Bronchial epithelial cell (primary cell): ENCODE measurements around the gene ZNF652. TPM values are rescaled to one million over a fixed set of nuclear protein-coding genes. Genes with fewer than 3 reads are reported as not detected.

Experiments used
- DNase-seq: peaks from one replicate; pipeline ENCODE4 v3.0.0-alpha.2; 2010; ENCODE audit warnings: low read depth
- FAIRE-seq: peaks from 2 replicates; lab custom pipeline; 2011; peaks lifted over from hg19 to GRCh38; lab: Jason Lieb, UNC
- H3K27me3 ChIP-seq: 2 replicates; pipeline ENCODE4 v1.5.1; 2011; ENCODE audit warnings: low read length; ENCODE audit not compliant: control insufficient read depth, insufficient read depth
- H3K36me3 ChIP-seq: 2 replicates; pipeline ENCODE4 v1.5.1; 2011; ENCODE audit warnings: low read length; ENCODE audit not compliant: control insufficient read depth, insufficient read depth
- H3K4me3 ChIP-seq: 2 replicates; pipeline ENCODE4 v1.5.1; 2011; ENCODE audit warnings: mild to moderate bottlenecking, low read depth, low read length, control low read depth
- CTCF ChIP-seq: IDR thresholded peaks from 2 replicates; pipeline ENCODE4 v1.5.1; 2011; ENCODE audit warnings: mild to moderate bottlenecking, moderate library complexity, low read length, control low read depth, inconsistent platforms; ENCODE audit not compliant: insufficient read depth, severe bottlenecking
- total RNA-seq: library from RNA; depleted of rRNA; stranded (reverse); fragments of >200 nt; gene quantifications from 2 replicates; pipeline ENCODE4 v1.2.1, GENCODE V29; 2014

Gene ZNF652
- total RNA-seq, 1 donor from 2014 or later = 5.3 TPM

- no peak for TF ChIP-seq CTCF
These were observed 27.1 kb downstream of the ZNF652 start for GRCh38 chr17:49334744-49335512.

GRCh38 chr17:49333804-49334203 lies 28.2 kb downstream of the ZNF652 start:
- no peak for TF ChIP-seq CTCF
- DNase-seq (peak; percentile 14), FAIRE-seq (no peak)
- no peaks in the 10 kb centered on the region for H3K27me3 ChIP-seq
- no peak overlapping the region for H3K4me3 ChIP-seq
- no peaks in the 10 kb centered on the region for H3K36me3 ChIP-seq

More at GRCh38 chr17:49334744-49335512, 27.1 kb downstream of the ZNF652 start:
- DNase-seq (no peak), FAIRE-seq (no peak)
- Histone ChIP-seq H3K27me3 (no peaks in the 10 kb centered on the region), H3K36me3 (no peaks in the 10 kb centered on the region), H3K4me3 (no peak overlapping the region)

DNA sequence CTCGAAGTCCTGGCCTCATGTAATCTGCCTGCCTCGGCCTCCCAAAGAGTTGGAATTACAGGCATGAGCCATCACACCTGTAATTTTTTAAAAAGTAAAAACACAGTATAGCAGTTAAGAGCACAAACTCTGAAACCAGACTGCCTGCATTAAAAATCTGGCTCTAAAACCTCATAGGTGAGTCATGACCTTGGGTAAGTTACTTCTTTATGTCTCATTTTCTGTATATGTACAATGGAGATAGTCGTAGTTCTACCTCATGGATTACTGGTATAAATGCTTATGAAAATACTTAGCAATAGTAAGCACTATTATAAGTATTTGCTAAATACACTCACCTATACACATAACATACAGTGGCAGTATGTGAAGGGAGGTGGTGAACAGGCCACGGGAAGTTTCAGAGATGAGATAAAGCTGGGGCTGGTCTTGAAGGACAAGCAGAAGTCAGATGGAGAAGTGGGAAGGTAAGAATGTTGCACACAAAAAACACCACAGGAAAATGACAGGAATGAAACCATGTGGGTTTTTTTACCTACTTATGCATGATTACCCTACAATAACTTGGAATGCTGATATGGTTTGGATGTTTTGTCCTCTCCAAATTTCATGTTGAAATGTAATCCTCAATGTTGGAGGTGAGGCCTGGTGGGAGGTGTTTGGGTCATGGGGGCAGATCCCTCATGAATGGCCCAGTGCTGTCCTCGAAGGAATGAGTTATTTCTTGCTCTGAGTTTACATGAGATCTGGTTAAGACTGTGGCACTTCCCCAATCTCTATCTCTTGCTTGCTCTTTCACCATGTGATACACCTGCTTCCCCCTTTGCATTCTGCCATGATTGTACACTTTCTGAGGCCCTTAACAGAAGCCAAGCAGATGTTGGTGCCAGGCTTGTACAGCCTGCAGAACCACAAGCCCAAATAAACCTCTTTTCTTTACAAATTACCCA lies 33.9 kb downstream of the ZNF652 start:
- no peak for TF ChIP-seq CTCF
- FAIRE-seq (peak; percentile 32), DNase-seq (peak; percentile 38)
- Histone ChIP-seq H3K36me3 (no peaks in the 10 kb centered on the region), H3K4me3 (no peak overlapping the region), H3K27me3 (no peaks in the 10 kb centered on the region)

DNA sequence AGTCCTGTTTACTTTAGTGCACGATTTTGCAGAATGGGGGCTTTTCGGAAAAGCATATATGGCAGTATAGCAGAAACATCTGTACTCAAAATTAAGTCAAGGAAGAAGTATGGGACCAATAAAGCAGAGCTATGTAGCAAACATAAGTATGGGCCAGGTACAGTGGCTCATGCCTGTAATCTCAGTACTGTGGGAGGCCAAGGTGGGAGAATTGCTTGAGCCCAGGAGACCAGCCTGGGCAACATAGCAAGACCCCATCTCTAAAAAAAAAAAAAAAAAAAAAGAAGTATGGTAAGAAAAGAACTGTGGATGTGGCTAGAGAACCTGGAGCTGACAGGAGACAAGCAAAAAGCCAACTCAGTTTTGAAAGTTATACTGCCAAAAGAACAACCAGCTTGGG lies 36.1 kb downstream of the ZNF652 start:
- Histone ChIP-seq H3K4me3 (no peak overlapping the region), H3K36me3 (no peaks in the 10 kb centered on the region), H3K27me3 (no peaks in the 10 kb centered on the region)
- FAIRE-seq (no peak), DNase-seq (no peak)
- no peak for TF ChIP-seq CTCF

- no peak for FAIRE-seq
- Histone ChIP-seq H3K36me3 (no peaks in the 10 kb centered on the region), H3K27me3 (no peaks in the 10 kb centered on the region), H3K4me3 (no peak overlapping the region)
- DNase-seq = no peak
- TF ChIP-seq CTCF = no peak
These were observed 43.5 kb downstream of the ZNF652 start for GRCh38 chr17:49318435-49318965.
